Bronchial epithelial cell (primary cell): Measurements from ENCODE around the gene CPD. TPM values are rescaled to one million over a fixed set of nuclear protein-coding genes. Genes with fewer than 3 reads are reported as not detected.

ENCODE experiments used
- DNase-seq: peaks from one replicate; pipeline ENCODE4 v3.0.0-alpha.2; 2010; ENCODE audit warnings: low read depth
- FAIRE-seq: peaks from 2 replicates; lab custom pipeline; 2011; peaks lifted over from hg19 to GRCh38; lab: Jason Lieb, UNC
- H3K27me3 ChIP-seq: 2 replicates; pipeline ENCODE4 v1.5.1; 2011; ENCODE audit warnings: low read length; ENCODE audit not compliant: control insufficient read depth, insufficient read depth
- H3K36me3 ChIP-seq: 2 replicates; pipeline ENCODE4 v1.5.1; 2011; ENCODE audit warnings: low read length; ENCODE audit not compliant: control insufficient read depth, insufficient read depth
- H3K4me3 ChIP-seq: 2 replicates; pipeline ENCODE4 v1.5.1; 2011; ENCODE audit warnings: mild to moderate bottlenecking, low read depth, low read length, control low read depth
- CTCF ChIP-seq: IDR thresholded peaks from 2 replicates; pipeline ENCODE4 v1.5.1; 2011; ENCODE audit warnings: mild to moderate bottlenecking, moderate library complexity, low read length, control low read depth, inconsistent platforms; ENCODE audit not compliant: insufficient read depth, severe bottlenecking
- total RNA-seq: library from RNA; depleted of rRNA; stranded (reverse); fragments of >200 nt; gene quantifications from 2 replicates; pipeline ENCODE4 v1.2.1, GENCODE V29; 2014

Gene CPD
- total RNA-seq, 1 donor from 2014 or later: 164 TPM

- Histone ChIP-seq H3K36me3 (peaks cover 3% of the 10 kb centered on the region), H3K4me3 (no peak overlapping the region), H3K27me3 (no peaks in the 10 kb centered on the region)
- DNase-seq (no peak), FAIRE-seq (no peak)
- no peak for TF ChIP-seq CTCF
Observed at GRCh38 chr17:30506481-30506880, 127.8 kb downstream of the CPD start.

- DNase-seq: no peak
- H3K27me3 ChIP-seq: no peaks in the 10 kb centered on the region
- H3K36me3 ChIP-seq: peaks cover 4% of the 10 kb centered on the region
- no peak for FAIRE-seq
- no peak for TF ChIP-seq CTCF
- H3K4me3 ChIP-seq: no peak overlapping the region
Observed at GRCh38 chr17:30513346-30513745, 134.6 kb downstream of the CPD start.

- FAIRE-seq (no peak), DNase-seq (no peak)
- H3K36me3 ChIP-seq: peaks cover 8% of the 10 kb centered on the region
- H3K27me3 ChIP-seq: no peaks in the 10 kb centered on the region
- no peak for TF ChIP-seq CTCF
- no peak overlapping the region for H3K4me3 ChIP-seq
Observed at GRCh38 chr17:30514895-30515596, 136.3 kb downstream of the CPD start.

- peaks cover 11% of the 10 kb centered on the region for H3K36me3 ChIP-seq
- no peaks in the 10 kb centered on the region for H3K27me3 ChIP-seq
- peak; percentile 7 for FAIRE-seq
- H3K4me3 ChIP-seq: no peak overlapping the region
- no peak for TF ChIP-seq CTCF
- no peak for DNase-seq
Observed at GRCh38 chr17:30517786-30518185, 139.1 kb downstream of the CPD start.

GRCh38 chr17:30519166-30519565 lies 140.4 kb downstream of the CPD start:
- Histone ChIP-seq H3K27me3 (no peaks in the 10 kb centered on the region), H3K4me3 (no peak overlapping the region), H3K36me3 (peaks cover 9% of the 10 kb centered on the region)
- no peak for FAIRE-seq
- no peak for DNase-seq
- no peak for TF ChIP-seq CTCF

Other genes starting within 250 kb of the CPD start
- gene SLC6A4, start 143.2 kb upstream of the CPD start, total RNA-seq: 0.13 TPM in 1 of 2 replicates, not detected in the other
- 17.7 and 19.0 TPM in 2 replicates for gene BLMH, start 87.0 kb upstream of the CPD start, total RNA-seq
- gene TMIGD1, start 44.9 kb upstream of the CPD start, total RNA-seq: not detected in 2 replicates
- gene GOSR1, start 98.5 kb downstream of the CPD start, total RNA-seq: 18.3 and 38.7 TPM in 2 replicates